Measurements from ENCODE around the gene U2SURP. TPM values are rescaled to one million over a fixed set of nuclear protein-coding genes. Genes with fewer than 3 reads are reported as not detected.

Gene U2SURP
- total and polyA plus RNA-seq, 5 experiments from 2014 or later, result 110 to 169 (median 131) TPM

- H3K27ac Mint-ChIP-seq, result no peak overlapping the region
- POLR2A ChIA-PET, result no interaction called here
- peaks cover 0 to 1% (median 0%) of the 10 kb centered on the region in 3 donors for H3K36me3 Mint-ChIP-seq
- no peak overlapping the region for H3K4me3 Mint-ChIP-seq
- ATAC-seq (no peak), DNase-seq (no peak)
- H3K27me3 Mint-ChIP-seq, result peaks cover 0 to 8% (median 0%) of the 10 kb centered on the region in 5 donors
- H3K4me1 Mint-ChIP-seq, result peaks cover 0 to 13% (median 1%) of the 10 kb centered on the region in 4 donors
- peaks cover 0 to 6% (median 0%) of the 10 kb centered on the region in 9 donors for H3K9me3 Mint-ChIP-seq
Measured at GRCh38 chr3:143083781-143084180, 82.4 kb downstream of the U2SURP start.

- H3K36me3 Mint-ChIP-seq, result peaks cover 0 to 1% (median 0%) of the 10 kb centered on the region in 3 donors
- ATAC-seq, result no peak
Measured at GRCh38 chr3:143084856-143085731, 83.7 kb downstream of the U2SURP start.

GRCh38 chr3:143088835-143089234, 87.5 kb downstream of the U2SURP start:
- Mint-ChIP-seq H3K36me3 (peaks cover 0 to 1% (median 0%) of the 10 kb centered on the region in 3 donors), H3K4me3 (no peak overlapping the region), H3K27ac (no peak overlapping the region), H3K4me1 (peaks cover 0 to 6% (median 2%) of the 10 kb centered on the region in 4 donors), H3K9me3 (peaks cover 0 to 6% (median 0%) of the 10 kb centered on the region in 9 donors), H3K27me3 (peaks cover 0 to 8% (median 0%) of the 10 kb centered on the region in 5 donors)
- no peak for DNase-seq
- POLR2A ChIA-PET, result no interaction called here
- ATAC-seq, result no peak

More at GRCh38 chr3:143084856-143085731, 83.7 kb downstream of the U2SURP start:
- peak overlapping the region in 1 of 10 donors; percentile 4 for H3K27ac Mint-ChIP-seq
- POLR2A ChIA-PET, result no interaction called here
- DNase-seq, result no peak
- peaks cover 0 to 6% (median 0%) of the 10 kb centered on the region in 9 donors for H3K9me3 Mint-ChIP-seq
- H3K4me1 Mint-ChIP-seq, result peaks cover 0 to 13% (median 1%) of the 10 kb centered on the region in 4 donors
- H3K4me3 Mint-ChIP-seq, result no peak overlapping the region
- H3K27me3 Mint-ChIP-seq, result peaks cover 0 to 8% (median 0%) of the 10 kb centered on the region in 5 donors

GRCh38 chr3:143089965-143090364, 88.6 kb downstream of the U2SURP start:
- Mint-ChIP-seq H3K4me1 (peaks cover 0 to 3% (median under 1%) of the 10 kb centered on the region in 4 donors), H3K36me3 (peaks cover 0 to 1% (median 0%) of the 10 kb centered on the region in 3 donors), H3K27me3 (peaks cover 0 to 1% (median 0%) of the 10 kb centered on the region in 5 donors), H3K9me3 (peaks cover 0 to 6% (median 0%) of the 10 kb centered on the region in 9 donors), H3K4me3 (no peak overlapping the region), H3K27ac (peak overlapping the region in 1 of 10 donors; percentile 77)
- POLR2A ChIA-PET, result no interaction called here
- ATAC-seq, result no peak
- DNase-seq, result no peak

- H3K4me3 Mint-ChIP-seq, result no peak overlapping the region
- peaks cover 0 to 1% (median 0%) of the 10 kb centered on the region in 3 donors for H3K36me3 Mint-ChIP-seq
- H3K4me1 Mint-ChIP-seq, result peaks cover 0 to 3% (median 0%) of the 10 kb centered on the region in 4 donors
- POLR2A ChIA-PET, result no interaction called here
- H3K27ac Mint-ChIP-seq, result peak overlapping the region in 1 of 10 donors; percentile 77
- DNase-seq (no peak), ATAC-seq (no peak)
- H3K9me3 Mint-ChIP-seq, result peaks cover 0 to 6% (median 0%) of the 10 kb centered on the region in 9 donors
- H3K27me3 Mint-ChIP-seq, result no peaks in the 10 kb centered on the region
Measured at GRCh38 chr3:143090486-143090885, 89.1 kb downstream of the U2SURP start.

- no peak for ATAC-seq
- Mint-ChIP-seq H3K4me3 (no peak overlapping the region), H3K4me1 (peaks cover 0 to 3% (median 0%) of the 10 kb centered on the region in 4 donors), H3K27ac (no peak overlapping the region), H3K36me3 (peaks cover 0 to 1% (median 0%) of the 10 kb centered on the region in 3 donors), H3K27me3 (no peaks in the 10 kb centered on the region), H3K9me3 (peaks cover 0 to 6% (median 0%) of the 10 kb centered on the region in 9 donors)
- POLR2A ChIA-PET, result no interaction called here
- no peak for DNase-seq
Measured at GRCh38 chr3:143090976-143091837, 89.8 kb downstream of the U2SURP start.

- POLR2A ChIA-PET, result no interaction called here
- H3K9me3 Mint-ChIP-seq, result peaks cover 0 to 6% (median 2%) of the 10 kb centered on the region in 9 donors
- no peak for DNase-seq
- H3K27me3 Mint-ChIP-seq, result no peaks in the 10 kb centered on the region
- H3K36me3 Mint-ChIP-seq, result peaks cover 0 to 3% (median 1%) of the 10 kb centered on the region in 3 donors
- no peak overlapping the region for H3K27ac Mint-ChIP-seq
- H3K4me3 Mint-ChIP-seq, result no peak overlapping the region
- peaks cover 0 to 3% (median 0%) of the 10 kb centered on the region in 4 donors for H3K4me1 Mint-ChIP-seq
- ATAC-seq, result no peak
Measured at GRCh38 chr3:143092191-143092590, 90.8 kb downstream of the U2SURP start.

- H3K4me3 Mint-ChIP-seq, result no peak overlapping the region
- no peak for ATAC-seq
- peaks cover 0 to 5% (median 0%) of the 10 kb centered on the region in 9 donors for H3K9me3 Mint-ChIP-seq
- H3K4me1 Mint-ChIP-seq, result no peaks in the 10 kb centered on the region
- no peak overlapping the region for H3K27ac Mint-ChIP-seq
- DNase-seq, result no peak
- H3K36me3 Mint-ChIP-seq, result peaks cover 0 to 4% (median 0%) of the 10 kb centered on the region in 3 donors
- POLR2A ChIA-PET, result no interaction called here
- peaks cover 0 to 4% (median 0%) of the 10 kb centered on the region in 5 donors for H3K27me3 Mint-ChIP-seq
Measured at GRCh38 chr3:143095813-143096212, 94.4 kb downstream of the U2SURP start.

- H3K4me1 Mint-ChIP-seq, result no peaks in the 10 kb centered on the region
Measured at GRCh38 chr3:143098032-143098764, 96.8 kb downstream of the U2SURP start.

GRCh38 chr3:143099210-143099609, 97.8 kb downstream of the U2SURP start:
- ATAC-seq (no peak), DNase-seq (no peak)
- peaks cover 0 to 4% (median 0%) of the 10 kb centered on the region in 3 donors for H3K36me3 Mint-ChIP-seq
- H3K27me3 Mint-ChIP-seq, result peaks cover 0 to 10% (median 4%) of the 10 kb centered on the region in 5 donors
- no peaks in the 10 kb centered on the region for H3K4me1 Mint-ChIP-seq
- no peak overlapping the region for H3K27ac Mint-ChIP-seq
- POLR2A ChIA-PET, result no interaction called here
- H3K9me3 Mint-ChIP-seq, result peaks cover 0 to 7% (median 2%) of the 10 kb centered on the region in 9 donors
- no peak overlapping the region for H3K4me3 Mint-ChIP-seq

More at GRCh38 chr3:143098032-143098764, 96.8 kb downstream of the U2SURP start:
- POLR2A ChIA-PET, result no interaction called here
- ATAC-seq, result no peak
- Mint-ChIP-seq H3K4me3 (no peak overlapping the region), H3K36me3 (peaks cover 0 to 4% (median 0%) of the 10 kb centered on the region in 3 donors), H3K27me3 (peaks cover 0 to 8% (median 4%) of the 10 kb centered on the region in 5 donors), H3K27ac (no peak overlapping the region), H3K9me3 (peaks cover 0 to 5% (median 0%) of the 10 kb centered on the region in 9 donors)
- no peak for DNase-seq

GRCh38 chr3:143099690-143100089, 98.3 kb downstream of the U2SURP start:
- no peak overlapping the region for H3K27ac Mint-ChIP-seq
- peaks cover 0 to 10% (median 4%) of the 10 kb centered on the region in 5 donors for H3K27me3 Mint-ChIP-seq
- H3K9me3 Mint-ChIP-seq, result peaks cover 0 to 11% (median 6%) of the 10 kb centered on the region in 9 donors
- no peaks in the 10 kb centered on the region for H3K4me1 Mint-ChIP-seq
- peaks cover 0 to 7% (median 4%) of the 10 kb centered on the region in 3 donors for H3K36me3 Mint-ChIP-seq
- H3K4me3 Mint-ChIP-seq, result no peak overlapping the region
- POLR2A ChIA-PET, result no interaction called here
- no peak for DNase-seq
- no peak for ATAC-seq

- DNase-seq (no peak), ATAC-seq (no peak)
- H3K4me1 Mint-ChIP-seq, result no peaks in the 10 kb centered on the region
- H3K27me3 Mint-ChIP-seq, result peaks cover 0 to 10% (median 4%) of the 10 kb centered on the region in 5 donors
- H3K36me3 Mint-ChIP-seq, result peaks cover 0 to 12% (median 10%) of the 10 kb centered on the region in 3 donors
- peaks cover 0 to 18% (median 12%) of the 10 kb centered on the region in 9 donors for H3K9me3 Mint-ChIP-seq
- no peak overlapping the region for H3K27ac Mint-ChIP-seq
- POLR2A ChIA-PET, result no interaction called here
- H3K4me3 Mint-ChIP-seq, result no peak overlapping the region
Measured at GRCh38 chr3:143100451-143100850, 99.1 kb downstream of the U2SURP start.

Data from naive thymus-derived CD8-positive, alpha-beta T cell (primary cell).